H1 (cell line): ENCODE data around the gene ATP5PB. TPM values are rescaled to one million over a fixed set of nuclear protein-coding genes. Genes with fewer than 3 reads are reported as not detected.

Source experiments
- SAP30 ChIP-seq: fragments of 300-600 bp; sonication (generic); IDR thresholded peaks from 2 replicates; pipeline ENCODE4 v1.7.1; 2012; ENCODE audit warnings: low read length, moderate library complexity, mild to moderate bottlenecking, inconsistent platforms; ENCODE audit not compliant: insufficient read depth, insufficient replicate concordance
- polyA plus RNA-seq, 7 experiments: library from polyadenylated mRNA; depleted of rRNA in 3 of 7; stranded (reverse) in 5 of 7; unstranded in 2 of 7; fragments of >200 nt in 5 of 7; fragments of 200-250 nt in 2 of 7; gene quantifications; 1 replicate in 5 of 7; 2 replicates in 1 of 7; 4 replicates in 1 of 7; pipeline versions ENCODE4 v1.2.1 to v1.2.3, GENCODE V29; 2011 to 2013; ENCODE audit warnings: missing spikeins in 2 of 7, mixed read lengths in 2 of 7
- total RNA-seq: library from RNA; stranded (reverse); fragmentation: NEBNext Ultra II Directional; extraction: Animal tissue kit (Norgen Biotek cat#: 25700); gene quantifications from 2 replicates; pipeline ENCODE4 v1.2.1, GENCODE V29; 2021

ATP5PB gene
- total and polyA plus RNA-seq, 2 of the 8 experiments (the other 6 are each of a cell fraction or from before 2014, with no cell fraction given) = 232 to 262 TPM

DNA sequence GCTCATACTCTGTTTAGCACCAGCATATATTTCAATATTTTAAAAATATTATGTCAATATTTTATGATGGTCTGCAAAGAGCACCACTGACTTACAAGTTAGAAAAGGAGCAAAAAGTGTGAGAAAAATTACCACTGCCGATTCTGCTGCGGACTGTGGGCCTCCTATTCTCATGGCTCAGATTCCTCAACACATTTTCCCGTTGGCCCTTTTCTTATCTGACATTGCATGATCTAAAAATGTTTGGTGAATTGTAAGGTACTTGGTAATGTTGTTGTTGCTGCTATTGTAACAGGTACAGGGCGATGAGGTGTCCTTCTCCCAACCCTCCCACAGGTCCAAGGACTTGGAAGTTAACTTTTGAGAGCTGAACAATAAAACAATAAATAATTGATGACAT is 25.3 kb downstream of the ATP5PB start (continued):
- TF ChIP-seq SAP30 = no peak
